Measurements from ENCODE around the gene DOCK11. TPM values are rescaled to one million over a fixed set of nuclear protein-coding genes. Genes with fewer than 3 reads are reported as not detected.

The DOCK11 gene
- total RNA-seq, 1 experiment from 2014 or later, result 3.0 TPM

DNA sequence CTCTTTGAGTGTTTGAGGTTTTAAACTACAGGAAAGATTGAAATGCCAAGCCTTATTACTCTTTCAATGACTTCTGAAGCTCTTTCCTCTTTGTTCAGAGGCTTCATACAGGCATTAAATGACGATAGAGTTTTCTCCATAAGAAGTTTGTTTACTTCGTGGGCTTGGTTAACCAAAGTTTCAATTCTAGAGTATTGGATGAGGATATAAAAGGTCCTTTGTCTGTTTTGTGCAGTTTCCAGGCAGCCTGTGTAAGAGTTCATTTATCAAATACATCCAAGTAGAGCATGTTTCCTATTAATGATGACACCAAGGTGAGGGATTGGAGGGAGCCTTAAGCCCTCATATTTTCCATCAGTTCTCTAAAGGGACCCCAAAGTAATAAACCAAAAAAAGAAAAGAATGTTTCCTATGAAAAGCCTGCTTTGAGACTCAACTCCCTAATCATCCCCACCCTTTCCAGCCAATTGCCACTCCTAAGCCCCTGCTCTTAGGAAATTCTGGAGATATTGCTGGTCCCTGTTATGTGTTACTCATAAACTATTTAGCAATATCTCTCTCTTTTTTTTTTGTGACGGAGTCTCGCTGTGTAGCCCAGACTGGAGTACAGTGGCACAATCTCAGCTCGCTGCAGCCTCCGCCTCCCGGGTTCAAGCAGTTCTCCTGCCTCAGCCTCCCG, 125.6 kb downstream of the DOCK11 start:
- Histone ChIP-seq H3K4me3 (ENCODE audit: low read length) (no peak overlapping the region), H3K9me2 (replicated peaks; ENCODE audit: low read length) (no peaks in the 10 kb centered on the region), H3K36me3 (ENCODE audit: low read depth, low read length) (no peaks in the 10 kb centered on the region), H2AFZ (ENCODE audit: low read length) (no peak overlapping the region), H3K79me2 (ENCODE audit: low read length) (no peaks in the 10 kb centered on the region), H3F3A (ENCODE audit: low read length, unreplicated experiment) (no peaks in the 10 kb centered on the region), H4K20me1 (ENCODE audit: low read length) (no peaks in the 10 kb centered on the region), H3K9me3 (ENCODE audit: low read length) (no peaks in the 10 kb centered on the region), H3K4me1 (ENCODE audit: insufficient read depth, low read length) (no peaks in the 10 kb centered on the region), H3K9ac (ENCODE audit: low read length) (no peak overlapping the region), H3K27me3 (ENCODE audit: low read length) (no peaks in the 10 kb centered on the region), H3K27ac (ENCODE audit: low read length) (no peak overlapping the region), H3K4me2 (ENCODE audit: low read length) (no peak overlapping the region)
- intact Hi-C loops (cut with micrococcal nuclease), result no loop called here
- no TSS peak for BruUV-seq (replicated peaks)
- ATAC-seq, result no peak
- ChIA-PET CTCF (no interaction called here), POLR2A (ENCODE audit: unreplicated experiment) (no interaction called here)
- TF ChIP-seq EZH2phosphoT487 (IDR thresholded peaks at IDR 0.05; ENCODE audit: borderline replicate concordance, low read length) (no peak), EZH2 (IDR thresholded peaks at IDR 0.05; ENCODE audit: low read length, unreplicated experiment) (no peak)
- TF ChIP-seq, protein P1, sequence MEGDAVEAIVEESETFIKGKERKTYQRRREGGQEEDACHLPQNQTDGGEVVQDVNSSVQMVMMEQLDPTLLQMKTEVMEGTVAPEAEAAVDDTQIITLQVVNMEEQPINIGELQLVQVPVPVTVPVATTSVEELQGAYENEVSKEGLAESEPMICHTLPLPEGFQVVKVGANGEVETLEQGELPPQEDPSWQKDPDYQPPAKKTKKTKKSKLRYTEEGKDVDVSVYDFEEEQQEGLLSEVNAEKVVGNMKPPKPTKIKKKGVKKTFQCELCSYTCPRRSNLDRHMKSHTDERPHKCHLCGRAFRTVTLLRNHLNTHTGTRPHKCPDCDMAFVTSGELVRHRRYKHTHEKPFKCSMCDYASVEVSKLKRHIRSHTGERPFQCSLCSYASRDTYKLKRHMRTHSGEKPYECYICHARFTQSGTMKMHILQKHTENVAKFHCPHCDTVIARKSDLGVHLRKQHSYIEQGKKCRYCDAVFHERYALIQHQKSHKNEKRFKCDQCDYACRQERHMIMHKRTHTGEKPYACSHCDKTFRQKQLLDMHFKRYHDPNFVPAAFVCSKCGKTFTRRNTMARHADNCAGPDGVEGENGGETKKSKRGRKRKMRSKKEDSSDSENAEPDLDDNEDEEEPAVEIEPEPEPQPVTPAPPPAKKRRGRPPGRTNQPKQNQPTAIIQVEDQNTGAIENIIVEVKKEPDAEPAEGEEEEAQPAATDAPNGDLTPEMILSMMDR (conservative IDR thresholded peaks at IDR 0.05; ENCODE audit: low read depth, low read length), result 0 out of 2 replicates have a peak, but pooled peaks have one; percentile 3
- DNase-seq, result no peak

DNA sequence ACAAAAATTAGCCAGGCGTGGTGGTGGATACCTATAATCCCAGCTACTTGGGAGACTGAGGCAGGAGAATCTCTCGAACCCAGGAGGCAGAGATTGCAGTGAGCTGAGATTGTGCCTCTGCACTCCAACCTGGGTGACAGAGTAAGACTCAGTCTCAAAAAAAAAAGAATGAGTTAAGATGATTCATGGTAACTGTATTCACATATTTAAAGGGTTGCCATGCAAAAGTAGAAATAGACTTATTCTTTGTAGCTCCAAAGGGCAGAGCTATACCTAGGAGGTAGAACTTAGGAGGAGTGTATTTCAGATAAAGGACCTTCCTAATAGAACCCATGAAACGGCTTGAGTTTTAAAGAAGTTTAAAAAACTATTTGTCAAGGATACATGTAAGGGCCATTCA, 127.4 kb downstream of the DOCK11 start:
- POLR2A ChIA-PET (ENCODE audit: unreplicated experiment), result interaction anchor here (0.6 kb wide), 1 partner anchor 116 kb away, joined by 5 read pairs; no protein-coding TSS in a partner anchor

DNA sequence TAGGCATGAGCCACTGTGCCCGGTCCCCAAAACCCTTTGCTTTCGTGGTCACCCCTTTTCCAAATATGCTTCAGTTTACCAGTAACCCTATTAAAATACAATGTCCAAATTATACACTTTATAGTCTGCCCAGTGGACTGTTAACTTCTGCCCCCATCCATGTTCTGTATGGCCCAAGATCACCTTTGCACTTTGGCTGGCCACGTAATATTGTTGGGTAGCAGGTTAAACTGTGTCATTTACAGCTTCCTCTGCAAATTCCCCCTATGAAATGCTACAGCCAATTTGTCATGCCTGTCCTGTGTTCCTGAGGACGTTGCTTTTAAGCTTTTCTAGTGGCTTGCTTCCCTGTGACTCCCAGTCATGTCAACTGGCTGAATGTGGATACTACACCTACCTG, 130.7 kb downstream of the DOCK11 start:
- CTCF ChIA-PET, result no interaction called here
- no peak for TF ChIP-seq EZH2 (IDR thresholded peaks at IDR 0.05; ENCODE audit: low read length, unreplicated experiment)
- TF ChIP-seq, protein P1 (conservative IDR thresholded peaks at IDR 0.05; ENCODE audit: low read depth, low read length), result no peak
- TF ChIP-seq EZH2phosphoT487 (IDR thresholded peaks at IDR 0.05; ENCODE audit: borderline replicate concordance, low read length), result no peak
- intact Hi-C loops (cut with micrococcal nuclease), result no loop called here

More for the DNA sequence above, 127.4 kb downstream of the DOCK11 start:
- TF ChIP-seq EZH2 (IDR thresholded peaks at IDR 0.05; ENCODE audit: low read length, unreplicated experiment) (no peak), EZH2phosphoT487 (IDR thresholded peaks at IDR 0.05; ENCODE audit: borderline replicate concordance, low read length) (no peak)
- TF ChIP-seq, protein P1 (conservative IDR thresholded peaks at IDR 0.05; ENCODE audit: low read depth, low read length), result no peak
- Histone ChIP-seq H3K9ac (ENCODE audit: low read length) (no peak overlapping the region), H3K4me1 (ENCODE audit: insufficient read depth, low read length) (no peaks in the 10 kb centered on the region), H3K79me2 (ENCODE audit: low read length) (no peaks in the 10 kb centered on the region), H3F3A (ENCODE audit: low read length, unreplicated experiment) (no peaks in the 10 kb centered on the region), H3K9me3 (ENCODE audit: low read length) (no peaks in the 10 kb centered on the region), H3K9me2 (replicated peaks; ENCODE audit: low read length) (no peaks in the 10 kb centered on the region), H2AFZ (ENCODE audit: low read length) (no peak overlapping the region), H3K27ac (ENCODE audit: low read length) (no peak overlapping the region), H3K4me2 (ENCODE audit: low read length) (no peak overlapping the region), H3K36me3 (ENCODE audit: low read depth, low read length) (no peaks in the 10 kb centered on the region), H4K20me1 (ENCODE audit: low read length) (no peaks in the 10 kb centered on the region), H3K4me3 (ENCODE audit: low read length) (no peak overlapping the region), H3K27me3 (ENCODE audit: low read length) (no peaks in the 10 kb centered on the region)
- BruUV-seq (replicated peaks), result no TSS peak
- intact Hi-C loops (cut with micrococcal nuclease), result no loop called here
- CTCF ChIA-PET, result no interaction called here
- DNase-seq (no peak), ATAC-seq (no peak)

More for the DNA sequence above, 130.7 kb downstream of the DOCK11 start:
- POLR2A ChIA-PET (ENCODE audit: unreplicated experiment), result no interaction called here
- no peaks in the 10 kb centered on the region for H3F3A ChIP-seq (ENCODE audit: low read length, unreplicated experiment)
- H3K9me2 ChIP-seq (replicated peaks; ENCODE audit: low read length), result no peaks in the 10 kb centered on the region
- ATAC-seq (no peak), DNase-seq (no peak)
- H3K4me3 ChIP-seq (ENCODE audit: low read length), result no peak overlapping the region
- no peaks in the 10 kb centered on the region for H3K9me3 ChIP-seq (ENCODE audit: low read length)
- no peak overlapping the region for H2AFZ ChIP-seq (ENCODE audit: low read length)
- no peak overlapping the region for H3K4me2 ChIP-seq (ENCODE audit: low read length)
- H4K20me1 ChIP-seq (ENCODE audit: low read length), result no peaks in the 10 kb centered on the region
- BruUV-seq (replicated peaks), result no TSS peak
- no peak overlapping the region for H3K9ac ChIP-seq (ENCODE audit: low read length)
- no peaks in the 10 kb centered on the region for H3K79me2 ChIP-seq (ENCODE audit: low read length)
- H3K27ac ChIP-seq (ENCODE audit: low read length), result no peak overlapping the region
- H3K36me3 ChIP-seq (ENCODE audit: low read depth, low read length), result no peaks in the 10 kb centered on the region
- no peaks in the 10 kb centered on the region for H3K4me1 ChIP-seq (ENCODE audit: insufficient read depth, low read length)
- H3K27me3 ChIP-seq (ENCODE audit: low read length), result no peaks in the 10 kb centered on the region
